ENCODE results near the gene METTL6. TPM values are rescaled to one million over a fixed set of nuclear protein-coding genes. Genes with fewer than 3 reads are reported as not detected.
"Not testable (repeated sequence)": the region's sequence is repeated elsewhere in the genome, so short reads cannot be mapped to it uniquely, and the experiment has no call there.

The METTL6 gene
- total RNA-seq, 3 donors from 2014 or later, result 10.1 to 13.7 (median 10.1) TPM

DNA sequence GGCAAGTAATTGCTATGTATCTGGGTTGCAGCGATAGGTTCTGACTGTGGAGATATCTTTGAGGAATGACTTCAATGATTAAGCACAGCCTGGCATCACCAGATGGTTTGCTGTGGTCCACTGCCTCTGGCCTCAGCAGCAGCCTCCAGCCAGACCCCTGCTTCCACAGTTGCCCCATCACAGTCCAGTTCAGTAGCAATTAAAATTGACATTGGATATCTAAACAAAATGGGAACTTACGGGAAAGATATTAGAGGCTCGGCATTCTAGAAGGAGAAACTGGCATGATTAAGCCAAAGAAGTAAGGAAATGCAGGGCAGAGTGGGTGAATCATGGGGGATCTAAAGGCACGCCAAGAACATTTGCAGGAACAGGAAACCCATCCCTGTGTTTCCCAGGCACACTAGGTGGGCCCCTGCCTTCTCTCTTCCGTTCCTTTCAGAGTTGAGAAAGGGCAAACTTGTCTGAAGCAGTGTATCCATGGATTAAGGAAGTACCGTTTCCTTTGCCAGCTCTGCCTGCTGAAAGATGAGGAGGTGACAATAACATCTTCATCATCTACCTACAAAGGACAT lies 58.7 kb downstream of the METTL6 start:
- no peak overlapping the region for H3K4me3 ChIP-seq
- no peaks in the 10 kb centered on the region for H3K9me3 ChIP-seq
- ATAC-seq (no peak), DNase-seq (no peak)
- H3K36me3 ChIP-seq (ENCODE audit: low read depth), result no peaks in the 10 kb centered on the region
- TF ChIP-seq, protein P1, sequence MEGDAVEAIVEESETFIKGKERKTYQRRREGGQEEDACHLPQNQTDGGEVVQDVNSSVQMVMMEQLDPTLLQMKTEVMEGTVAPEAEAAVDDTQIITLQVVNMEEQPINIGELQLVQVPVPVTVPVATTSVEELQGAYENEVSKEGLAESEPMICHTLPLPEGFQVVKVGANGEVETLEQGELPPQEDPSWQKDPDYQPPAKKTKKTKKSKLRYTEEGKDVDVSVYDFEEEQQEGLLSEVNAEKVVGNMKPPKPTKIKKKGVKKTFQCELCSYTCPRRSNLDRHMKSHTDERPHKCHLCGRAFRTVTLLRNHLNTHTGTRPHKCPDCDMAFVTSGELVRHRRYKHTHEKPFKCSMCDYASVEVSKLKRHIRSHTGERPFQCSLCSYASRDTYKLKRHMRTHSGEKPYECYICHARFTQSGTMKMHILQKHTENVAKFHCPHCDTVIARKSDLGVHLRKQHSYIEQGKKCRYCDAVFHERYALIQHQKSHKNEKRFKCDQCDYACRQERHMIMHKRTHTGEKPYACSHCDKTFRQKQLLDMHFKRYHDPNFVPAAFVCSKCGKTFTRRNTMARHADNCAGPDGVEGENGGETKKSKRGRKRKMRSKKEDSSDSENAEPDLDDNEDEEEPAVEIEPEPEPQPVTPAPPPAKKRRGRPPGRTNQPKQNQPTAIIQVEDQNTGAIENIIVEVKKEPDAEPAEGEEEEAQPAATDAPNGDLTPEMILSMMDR (IDR thresholded peaks at IDR 0.05), result no peak
- no peaks in the 10 kb centered on the region for H3K4me1 ChIP-seq (ENCODE audit: low read depth)
- intact Hi-C loops (cut with DNase I, micrococcal nuclease), result no loop called here

DNA sequence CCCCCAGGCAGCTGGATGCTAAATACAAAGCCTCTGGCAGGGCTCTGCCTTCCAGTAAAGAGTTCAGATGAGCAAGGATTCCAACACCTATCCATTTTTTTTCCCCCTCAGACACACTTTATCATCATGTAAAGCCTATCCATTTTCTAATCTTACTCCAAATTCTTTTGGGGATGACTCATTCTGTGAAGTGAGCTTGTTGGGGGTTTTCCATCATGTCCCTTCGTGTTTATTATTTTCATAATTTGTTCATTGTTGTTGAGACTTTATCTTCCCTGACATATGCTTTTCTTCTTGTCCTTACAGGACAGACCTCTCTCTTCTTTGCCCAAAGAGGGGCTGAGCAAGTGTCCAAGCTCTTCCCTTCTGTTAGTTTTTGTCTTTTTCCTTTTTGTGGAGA lies 60.3 kb downstream of the METTL6 start:
- H3K4me3 ChIP-seq, result no peak overlapping the region
- H3K4me1 ChIP-seq (ENCODE audit: low read depth), result no peaks in the 10 kb centered on the region
- DNase-seq, result no peak
- TF ChIP-seq, protein P1 (IDR thresholded peaks at IDR 0.05), result no peak
- no peaks in the 10 kb centered on the region for H3K36me3 ChIP-seq (ENCODE audit: low read depth)
- no peak for ATAC-seq
- intact Hi-C loops (cut with DNase I, micrococcal nuclease), result no loop called here
- H3K9me3 ChIP-seq, result no peaks in the 10 kb centered on the region

DNA sequence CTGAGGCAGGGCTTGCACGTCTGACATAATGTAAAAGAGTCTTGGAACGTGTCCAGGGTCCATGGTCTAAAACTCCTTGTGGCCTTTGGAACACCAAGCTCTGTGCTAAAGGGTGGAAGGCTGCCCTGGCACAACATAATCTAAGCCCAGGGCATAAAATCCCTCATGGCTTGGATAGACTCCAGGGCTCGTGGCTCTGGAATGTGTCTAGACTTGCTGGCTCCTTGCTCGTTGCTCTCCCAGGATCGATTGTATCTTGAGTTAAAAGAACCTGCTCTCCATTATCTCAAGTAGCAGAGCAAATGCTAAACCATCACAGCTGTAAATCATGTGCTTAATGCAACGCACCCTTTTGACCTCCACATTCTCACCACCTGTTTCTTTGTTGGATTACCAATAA lies 63.3 kb downstream of the METTL6 start:
- DNase-seq, result peak in 2 of 3 donors; percentile 50 to 83
- H3K4me3 ChIP-seq; ATAC-seq; H3K9me3 ChIP-seq; H3K4me1 ChIP-seq (ENCODE audit: low read depth); intact Hi-C loops (cut with DNase I, micrococcal nuclease); H3K36me3 ChIP-seq (ENCODE audit: low read depth): not testable (repeated sequence)

DNA sequence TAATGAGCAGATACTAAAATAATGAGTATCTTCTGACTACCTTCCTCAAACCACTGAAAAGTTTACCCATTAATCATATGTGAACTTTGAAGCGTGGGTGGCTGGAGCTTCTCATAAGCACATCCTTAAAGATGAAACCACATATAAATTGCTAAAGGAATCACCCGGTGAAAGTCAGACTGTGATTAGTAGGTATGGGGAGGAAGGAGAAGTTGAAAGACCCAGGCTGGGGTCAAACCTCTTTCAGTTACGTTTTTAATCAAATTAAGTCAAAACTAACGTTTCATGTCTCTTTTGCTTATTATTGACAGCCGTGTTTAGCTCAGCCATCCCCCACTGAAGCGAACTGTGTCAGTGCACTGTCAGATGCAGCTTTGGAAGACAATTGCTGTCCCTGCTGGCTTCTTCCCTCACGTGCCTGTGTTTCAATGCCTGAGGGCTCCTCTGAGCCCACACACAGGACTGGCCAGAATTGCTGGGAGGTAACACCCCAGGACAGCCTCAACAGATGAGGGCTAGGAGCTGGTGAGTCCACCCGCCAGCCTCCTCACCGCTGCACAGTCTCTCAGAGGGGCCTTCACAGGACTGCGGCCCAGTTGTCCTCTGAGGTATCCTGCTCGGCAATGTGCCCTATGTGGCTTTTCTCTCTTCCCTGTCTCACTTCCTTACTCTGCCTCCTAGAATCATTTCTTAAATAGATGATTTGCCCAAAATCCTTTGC lies 65.7 kb downstream of the METTL6 start:
- DNase-seq, result no peak
- intact Hi-C loops (cut with DNase I, micrococcal nuclease), result no loop called here
- no peak overlapping the region for H3K4me3 ChIP-seq
- no peaks in the 10 kb centered on the region for H3K9me3 ChIP-seq
- no peaks in the 10 kb centered on the region for H3K4me1 ChIP-seq (ENCODE audit: low read depth)
- peak; percentile 45 for ATAC-seq
- TF ChIP-seq, protein P1 (IDR thresholded peaks at IDR 0.05), result no peak
- H3K36me3 ChIP-seq (ENCODE audit: low read depth), result no peaks in the 10 kb centered on the region

DNA sequence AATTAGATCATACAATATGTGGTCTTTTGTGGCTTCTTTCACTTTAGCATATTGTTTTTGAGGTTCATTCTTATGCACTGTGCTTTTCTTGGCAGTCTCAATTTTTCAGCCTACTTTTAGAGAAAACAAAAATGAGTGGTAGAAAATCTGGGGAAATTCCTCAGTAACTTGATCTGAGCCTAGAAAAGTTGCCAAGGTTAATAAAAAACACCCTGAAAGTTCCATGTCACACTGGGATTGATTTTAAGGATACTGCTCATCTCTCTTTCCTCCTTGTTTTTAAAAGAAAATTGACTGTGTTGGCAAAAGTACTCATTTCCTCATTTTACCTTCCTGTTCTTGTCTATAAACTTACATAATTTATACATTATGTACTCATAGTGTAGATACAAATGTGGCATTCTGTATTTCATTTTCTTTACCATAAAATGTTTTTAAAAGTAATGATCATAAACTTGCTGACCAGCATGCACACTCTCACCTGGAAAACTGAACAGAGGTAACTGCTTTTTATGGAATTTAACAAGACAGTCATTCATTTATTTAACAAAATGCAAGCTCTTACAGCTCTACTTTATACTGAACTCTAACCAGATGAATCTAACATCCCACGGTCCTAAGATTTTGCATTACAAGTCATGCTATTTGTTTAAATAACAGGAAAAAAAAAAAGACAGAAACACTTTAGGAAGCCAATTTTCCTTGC lies 66.4 kb downstream of the METTL6 start:
- ATAC-seq (no peak), DNase-seq (no peak)
- Histone ChIP-seq H3K36me3 (ENCODE audit: low read depth) (no peaks in the 10 kb centered on the region), H3K4me1 (ENCODE audit: low read depth) (no peaks in the 10 kb centered on the region), H3K4me3 (no peak overlapping the region), H3K9me3 (no peaks in the 10 kb centered on the region)
- intact Hi-C loops (cut with DNase I, micrococcal nuclease), result no loop called here
- TF ChIP-seq, protein P1 (IDR thresholded peaks at IDR 0.05), result no peak

Other genes with a start within 250 kb of the METTL6 start
- 10 to 100 TPM; 26.8 to 56.5 (median 44.9) TPM for gene CAPN7, start 221.3 kb downstream of the METTL6 start, total RNA-seq
- gene SH3BP5, start 95.0 kb downstream of the METTL6 start, total RNA-seq, result 10 to 100 TPM in 2 of 3 donors, 1 to 10 TPM in 1; 5.9 to 20.8 (median 10.9) TPM
- 10 to 100 TPM; 15.6 to 23.4 (median 21.3) TPM for gene EAF1, start 54 bp upstream of the METTL6 start, total RNA-seq
- 1 to 10 TPM; 1.1 to 3.0 (median 1.5) TPM for gene COLQ, start 94.2 kb upstream of the METTL6 start, total RNA-seq
- 10 to 100 TPM; 15.0 to 24.2 (median 19.4) TPM for gene HACL1, start 174.0 kb upstream of the METTL6 start, total RNA-seq
- gene BTD, start 174.2 kb upstream of the METTL6 start, total RNA-seq, result 10 to 100 TPM; 22.6 to 32.5 (median 26.6) TPM

All from mucosa of descending colon (tissue), 3 donors.